ENCODE results near the gene WDR48.

DNA sequence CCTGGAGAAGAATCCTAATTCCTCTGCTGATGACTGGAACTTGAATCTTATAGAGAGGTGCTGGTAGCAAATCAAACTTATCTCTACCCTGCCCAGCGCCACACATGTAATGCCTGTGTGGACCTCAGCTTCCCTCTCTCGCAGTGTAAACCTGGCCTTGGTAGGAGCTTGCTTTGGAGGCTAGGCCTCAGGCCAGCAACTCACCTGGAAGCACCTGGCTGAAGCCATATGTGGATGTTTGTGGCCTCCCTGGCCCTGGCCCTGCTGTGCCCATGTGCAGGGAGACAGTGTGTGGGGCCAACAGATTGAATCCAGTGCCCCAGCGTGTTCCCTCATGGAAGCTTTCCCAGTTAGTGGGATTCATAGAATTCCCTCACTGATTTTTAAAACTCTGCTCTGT, 64.1 kb downstream of the WDR48 start:
- TF ChIP-seq, protein P1, sequence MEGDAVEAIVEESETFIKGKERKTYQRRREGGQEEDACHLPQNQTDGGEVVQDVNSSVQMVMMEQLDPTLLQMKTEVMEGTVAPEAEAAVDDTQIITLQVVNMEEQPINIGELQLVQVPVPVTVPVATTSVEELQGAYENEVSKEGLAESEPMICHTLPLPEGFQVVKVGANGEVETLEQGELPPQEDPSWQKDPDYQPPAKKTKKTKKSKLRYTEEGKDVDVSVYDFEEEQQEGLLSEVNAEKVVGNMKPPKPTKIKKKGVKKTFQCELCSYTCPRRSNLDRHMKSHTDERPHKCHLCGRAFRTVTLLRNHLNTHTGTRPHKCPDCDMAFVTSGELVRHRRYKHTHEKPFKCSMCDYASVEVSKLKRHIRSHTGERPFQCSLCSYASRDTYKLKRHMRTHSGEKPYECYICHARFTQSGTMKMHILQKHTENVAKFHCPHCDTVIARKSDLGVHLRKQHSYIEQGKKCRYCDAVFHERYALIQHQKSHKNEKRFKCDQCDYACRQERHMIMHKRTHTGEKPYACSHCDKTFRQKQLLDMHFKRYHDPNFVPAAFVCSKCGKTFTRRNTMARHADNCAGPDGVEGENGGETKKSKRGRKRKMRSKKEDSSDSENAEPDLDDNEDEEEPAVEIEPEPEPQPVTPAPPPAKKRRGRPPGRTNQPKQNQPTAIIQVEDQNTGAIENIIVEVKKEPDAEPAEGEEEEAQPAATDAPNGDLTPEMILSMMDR (IDR thresholded peaks at IDR 0.05), result no peak
- no peak for TF ChIP-seq POLR2A (IDR thresholded peaks at IDR 0.05)
